ENCODE measurements around the gene BCAS3. TPM values are rescaled to one million over a fixed set of nuclear protein-coding genes. Genes with fewer than 3 reads are reported as not detected.

The BCAS3 gene
- polyA plus RNA-seq, 1 donor from 2014 or later, result 21.6 TPM

DNA sequence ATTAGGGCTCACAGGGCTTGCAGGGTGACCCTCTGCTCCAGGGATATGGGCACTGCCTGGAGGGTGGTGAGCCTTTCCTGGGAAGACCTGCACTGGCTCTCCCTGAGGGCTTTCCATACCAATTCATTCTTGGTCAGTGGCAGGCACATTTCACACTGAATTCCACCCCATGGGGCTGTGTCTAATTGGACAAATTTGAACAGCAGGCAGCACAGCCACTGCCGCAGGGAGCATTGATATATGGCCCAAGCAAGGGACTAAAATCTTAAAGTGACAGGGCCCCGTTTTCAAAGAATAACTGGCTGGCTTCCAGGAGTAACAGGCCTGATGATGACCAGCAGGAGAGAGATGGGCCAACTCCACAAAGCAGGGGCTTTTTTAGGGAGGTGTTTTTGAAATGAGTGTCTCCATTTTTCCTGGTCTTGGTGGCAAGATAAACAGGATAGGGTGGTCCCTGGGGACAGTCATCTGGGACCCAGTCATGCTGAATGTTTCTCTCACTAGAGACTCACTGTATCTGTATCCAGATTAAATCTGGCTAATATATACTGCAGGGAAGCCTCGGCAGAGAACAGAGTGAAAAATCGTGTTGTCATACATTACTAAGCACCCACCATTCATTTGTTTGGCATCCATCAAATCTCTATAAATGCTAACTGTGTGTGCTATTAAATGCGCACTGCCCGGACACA lies 647.9 kb downstream of the BCAS3 start:
- TF ChIP-seq, protein P1, sequence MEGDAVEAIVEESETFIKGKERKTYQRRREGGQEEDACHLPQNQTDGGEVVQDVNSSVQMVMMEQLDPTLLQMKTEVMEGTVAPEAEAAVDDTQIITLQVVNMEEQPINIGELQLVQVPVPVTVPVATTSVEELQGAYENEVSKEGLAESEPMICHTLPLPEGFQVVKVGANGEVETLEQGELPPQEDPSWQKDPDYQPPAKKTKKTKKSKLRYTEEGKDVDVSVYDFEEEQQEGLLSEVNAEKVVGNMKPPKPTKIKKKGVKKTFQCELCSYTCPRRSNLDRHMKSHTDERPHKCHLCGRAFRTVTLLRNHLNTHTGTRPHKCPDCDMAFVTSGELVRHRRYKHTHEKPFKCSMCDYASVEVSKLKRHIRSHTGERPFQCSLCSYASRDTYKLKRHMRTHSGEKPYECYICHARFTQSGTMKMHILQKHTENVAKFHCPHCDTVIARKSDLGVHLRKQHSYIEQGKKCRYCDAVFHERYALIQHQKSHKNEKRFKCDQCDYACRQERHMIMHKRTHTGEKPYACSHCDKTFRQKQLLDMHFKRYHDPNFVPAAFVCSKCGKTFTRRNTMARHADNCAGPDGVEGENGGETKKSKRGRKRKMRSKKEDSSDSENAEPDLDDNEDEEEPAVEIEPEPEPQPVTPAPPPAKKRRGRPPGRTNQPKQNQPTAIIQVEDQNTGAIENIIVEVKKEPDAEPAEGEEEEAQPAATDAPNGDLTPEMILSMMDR (IDR thresholded peaks at IDR 0.05; ENCODE audit: poor library complexity, severe bottlenecking), result no peak
- TF ChIP-seq EZH2 (IDR thresholded peaks at IDR 0.05; ENCODE audit: borderline replicate concordance, insufficient read depth, low read length, poor library complexity, severe bottlenecking), result no peak
- Histone ChIP-seq H3K79me2 (replicated peaks; ENCODE audit: insufficient read depth, low read length) (no peaks in the 10 kb centered on the region), H3K9me3 (ENCODE audit: low read length) (no peaks in the 10 kb centered on the region), H3K4me3 (ENCODE audit: low read length) (no peak overlapping the region), H3F3A (ENCODE audit: insufficient read depth, low read length, poor library complexity, severe bottlenecking) (no peaks in the 10 kb centered on the region), H3K27ac (ENCODE audit: low read length) (no peak overlapping the region), H3K9ac (ENCODE audit: low read length) (no peak overlapping the region), H3K36me3 (ENCODE audit: insufficient read depth, low read length) (no peaks in the 10 kb centered on the region), H2AFZ (ENCODE audit: low read depth, low read length) (no peak overlapping the region), H3K4me2 (ENCODE audit: low read length) (no peak overlapping the region), H4K20me1 (ENCODE audit: insufficient read depth) (no peaks in the 10 kb centered on the region), H3K9me2 (ENCODE audit: insufficient read depth, low read length) (no peaks in the 10 kb centered on the region), H3K27me3 (ENCODE audit: insufficient read depth, low read depth, low read length) (no peaks in the 10 kb centered on the region)

DNA sequence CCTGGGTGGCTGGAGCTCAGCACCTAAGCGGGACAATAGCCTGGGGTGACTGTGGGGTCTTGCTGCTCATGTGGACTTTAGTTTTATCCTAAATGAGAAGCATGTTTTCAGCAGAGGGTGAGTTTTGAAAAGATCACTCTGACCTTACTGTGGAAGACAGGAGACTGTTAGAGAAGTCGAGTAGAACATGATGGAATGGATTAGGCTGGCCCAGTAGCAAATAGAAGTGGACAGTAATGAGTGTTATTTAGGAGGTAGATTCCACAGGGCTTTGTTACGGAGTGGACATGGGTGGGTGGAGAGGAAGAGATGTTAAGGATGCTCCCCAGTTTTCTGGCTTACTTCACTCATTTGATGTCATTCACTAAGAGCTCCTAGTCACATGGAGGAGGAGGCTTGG lies 648.7 kb downstream of the BCAS3 start:
- H3K9me2 ChIP-seq (ENCODE audit: insufficient read depth, low read length), result no peaks in the 10 kb centered on the region
- H3K4me2 ChIP-seq (ENCODE audit: low read length), result no peak overlapping the region
- H3K79me2 ChIP-seq (replicated peaks; ENCODE audit: insufficient read depth, low read length), result no peaks in the 10 kb centered on the region
- H4K20me1 ChIP-seq (ENCODE audit: insufficient read depth), result no peaks in the 10 kb centered on the region
- no peaks in the 10 kb centered on the region for H3K36me3 ChIP-seq (ENCODE audit: insufficient read depth, low read length)
- H3F3A ChIP-seq (ENCODE audit: insufficient read depth, low read length, poor library complexity, severe bottlenecking), result no peaks in the 10 kb centered on the region
- no peak overlapping the region for H2AFZ ChIP-seq (ENCODE audit: low read depth, low read length)
- no peak overlapping the region for H3K27ac ChIP-seq (ENCODE audit: low read length)
- H3K9me3 ChIP-seq (ENCODE audit: low read length), result no peaks in the 10 kb centered on the region
- no peak overlapping the region for H3K9ac ChIP-seq (ENCODE audit: low read length)
- no peak overlapping the region for H3K4me3 ChIP-seq (ENCODE audit: low read length)
- H3K27me3 ChIP-seq (ENCODE audit: insufficient read depth, low read depth, low read length), result no peaks in the 10 kb centered on the region
- TF ChIP-seq, protein P1 (IDR thresholded peaks at IDR 0.05; ENCODE audit: poor library complexity, severe bottlenecking), result no peak
- TF ChIP-seq SMC3 (conservative IDR thresholded peaks at IDR 0.05; ENCODE audit: poor library complexity) (no peak), EP300 (conservative IDR thresholded peaks at IDR 0.05; ENCODE audit: poor library complexity, severe bottlenecking) (no peak), RAD21 (conservative IDR thresholded peaks at IDR 0.05) (no peak), EZH2 (IDR thresholded peaks at IDR 0.05; ENCODE audit: borderline replicate concordance, insufficient read depth, low read length, poor library complexity, severe bottlenecking) (no peak), POLR2AphosphoS5 (IDR thresholded peaks at IDR 0.05) (no peak), TAF1 (IDR thresholded peaks at IDR 0.05; ENCODE audit: low read depth) (no peak), MXI1 (conservative IDR thresholded peaks at IDR 0.05; ENCODE audit: poor library complexity, severe bottlenecking) (no peak)

DNA sequence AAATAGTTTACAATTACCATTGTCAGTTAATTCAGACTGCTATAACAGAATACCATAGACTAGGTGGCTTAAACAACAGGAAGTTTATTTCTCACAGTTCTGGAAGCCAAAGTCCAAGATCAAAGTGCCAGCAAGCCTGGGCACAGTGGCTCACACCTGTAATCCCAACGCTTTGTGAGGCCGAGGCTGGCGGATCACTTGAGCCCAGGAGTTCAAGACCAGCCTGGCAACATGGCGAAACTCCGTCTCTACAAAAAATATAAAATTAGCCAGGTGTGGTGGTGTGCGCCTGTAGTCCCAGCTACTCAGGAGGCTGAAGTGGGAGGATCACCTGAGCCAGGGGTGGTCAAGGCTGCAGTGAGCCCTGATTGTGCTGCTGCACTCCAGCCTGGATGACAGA lies 650.7 kb downstream of the BCAS3 start:
- Histone ChIP-seq H3K4me2 (ENCODE audit: low read length) (no peak overlapping the region), H3K9me2 (ENCODE audit: insufficient read depth, low read length) (no peaks in the 10 kb centered on the region), H3F3A (ENCODE audit: insufficient read depth, low read length, poor library complexity, severe bottlenecking) (no peaks in the 10 kb centered on the region), H3K4me3 (ENCODE audit: low read length) (no peak overlapping the region), H3K9ac (ENCODE audit: low read length) (no peak overlapping the region), H2AFZ (ENCODE audit: low read depth, low read length) (no peak overlapping the region), H3K27me3 (ENCODE audit: insufficient read depth, low read depth, low read length) (no peaks in the 10 kb centered on the region), H3K79me2 (replicated peaks; ENCODE audit: insufficient read depth, low read length) (no peaks in the 10 kb centered on the region), H3K27ac (ENCODE audit: low read length) (no peak overlapping the region), H3K36me3 (ENCODE audit: insufficient read depth, low read length) (no peaks in the 10 kb centered on the region), H4K20me1 (ENCODE audit: insufficient read depth) (no peaks in the 10 kb centered on the region), H3K9me3 (ENCODE audit: low read length) (no peaks in the 10 kb centered on the region)
- TF ChIP-seq RAD21 (conservative IDR thresholded peaks at IDR 0.05), result no peak
- TF ChIP-seq TAF1 (IDR thresholded peaks at IDR 0.05; ENCODE audit: low read depth), result no peak
- TF ChIP-seq EZH2 (IDR thresholded peaks at IDR 0.05; ENCODE audit: borderline replicate concordance, insufficient read depth, low read length, poor library complexity, severe bottlenecking), result no peak
- TF ChIP-seq, protein P1 (IDR thresholded peaks at IDR 0.05; ENCODE audit: poor library complexity, severe bottlenecking), result no peak
